HepG2 (cell line): ENCODE results near the gene TMEM86B. TPM values are rescaled to one million over a fixed set of nuclear protein-coding genes. Genes with fewer than 3 reads are reported as not detected.
A peak's percentile ranks its signal among the peaks of the same experiment; 100 is the strongest.

ENCODE experiments used
- BRCA1 ChIP-seq: sonication (generic); formaldehyde crosslinking; IDR thresholded peaks from 2 replicates; pipeline ENCODE4 v1.4.0; 2020; ENCODE audit warnings: missing genetic modification reagents
- HCFC1 ChIP-seq: fragments of 150-350 bp; IDR thresholded peaks from 2 replicates; pipeline ENCODE4 v1.6.1; 2014; ENCODE audit warnings: low read depth, low read length
- HIC2 ChIP-seq: sonication (generic); formaldehyde crosslinking; IDR thresholded peaks from 2 replicates; pipeline ENCODE4 v1.9.0; 2022; ENCODE audit warnings: low read depth, missing genetic modification reagents
- HOXA3 ChIP-seq: sonication (generic); formaldehyde crosslinking; IDR thresholded peaks from 2 replicates; pipeline ENCODE4 v1.5.0; 2020; ENCODE audit warnings: missing genetic modification reagents
- HOXA7 ChIP-seq: sonication (generic); formaldehyde crosslinking; IDR thresholded peaks from 2 replicates; pipeline ENCODE4 v1.8.1; 2022; ENCODE audit warnings: mild to moderate bottlenecking, missing genetic modification reagents, moderate library complexity
- MBD4 ChIP-seq: IDR thresholded peaks from 2 replicates; pipeline ENCODE4 v1.6.1; 2012; ENCODE audit warnings: low read length, inconsistent platforms, borderline replicate concordance
- MZF1 ChIP-seq: sonication (generic); formaldehyde crosslinking; IDR thresholded peaks from 2 replicates; pipeline ENCODE4 v1.8.1; 2023; ENCODE audit warnings: mild to moderate bottlenecking, missing genetic modification reagents, borderline replicate concordance
- NFRKB ChIP-seq: fragments of 450-650 bp; IDR thresholded peaks from 2 replicates; pipeline ENCODE4 v1.6.1; 2017
- PAWR ChIP-seq: sonication (generic); formaldehyde crosslinking; IDR thresholded peaks from 2 replicates; pipeline ENCODE4 v1.4.0; 2020; ENCODE audit warnings: missing genetic modification reagents, mild to moderate bottlenecking, borderline replicate concordance
- RELA ChIP-seq: sonication (generic); formaldehyde crosslinking; IDR thresholded peaks from 2 replicates; pipeline ENCODE4 v1.4.0; 2020; ENCODE audit warnings: missing genetic modification reagents
- SRSF4 ChIP-seq: fragments of 200-400 bp; formaldehyde crosslinking; IDR thresholded peaks from one replicate; pipeline ENCODE4 v1.6.1; 2018; ENCODE audit warnings: mild to moderate bottlenecking, low read depth, low read length, moderate library complexity; ENCODE audit not compliant: poor library complexity, severe bottlenecking
- TFDP2 ChIP-seq: sonication (generic); formaldehyde crosslinking; IDR thresholded peaks from 2 replicates; pipeline ENCODE4 v1.4.0; 2020; ENCODE audit warnings: missing genetic modification reagents
- ZNF124 ChIP-seq: sonication (generic); formaldehyde crosslinking; IDR thresholded peaks from 2 replicates; pipeline ENCODE4 v1.4.0; 2020; ENCODE audit warnings: missing genetic modification reagents
- ZNF17 ChIP-seq: sonication (generic); formaldehyde crosslinking; IDR thresholded peaks from 2 replicates; pipeline ENCODE4 v1.5.0; 2020; ENCODE audit warnings: mild to moderate bottlenecking, missing genetic modification reagents
- ZNF230 ChIP-seq: sonication (generic); formaldehyde crosslinking; IDR thresholded peaks from 2 replicates; pipeline ENCODE4 v1.4.0; 2020; ENCODE audit warnings: mild to moderate bottlenecking, missing genetic modification reagents
- ZNF281 ChIP-seq: sonication (generic); formaldehyde crosslinking; IDR thresholded peaks from 2 replicates; pipeline ENCODE4 v1.4.0; 2020; ENCODE audit warnings: missing genetic modification reagents, borderline replicate concordance
- ZNF337 ChIP-seq: sonication (generic); formaldehyde crosslinking; IDR thresholded peaks from 2 replicates; pipeline ENCODE4 v1.5.1; 2020; ENCODE audit warnings: missing genetic modification reagents, low read depth, mild to moderate bottlenecking, borderline replicate concordance
- ZNF773 ChIP-seq: sonication (generic); formaldehyde crosslinking; IDR thresholded peaks from 2 replicates; pipeline ENCODE4 v1.4.0; 2020; ENCODE audit warnings: missing genetic modification reagents, borderline replicate concordance
- ZNF782 ChIP-seq: sonication (generic); formaldehyde crosslinking; IDR thresholded peaks from 2 replicates; pipeline ENCODE4 v1.4.0; 2020; ENCODE audit warnings: missing genetic modification reagents, mild to moderate bottlenecking, borderline replicate concordance
- polyA plus RNA-seq, 8 experiments: library from polyadenylated mRNA; depleted of rRNA in 3 of 8; stranded (reverse) in 7 of 8; unstranded in 1 of 8; fragments of >200 nt; fragmentation: Illumina TruSeq in 4 of 8; extraction: Trizol in 4 of 8; gene quantifications; 2 replicates each; pipeline versions ENCODE4 v1.2.1 to v1.2.3, GENCODE V29; 2011 to 2016; ENCODE audit warnings: low read depth in 4 of 8, missing spikeins in 1 of 8, mixed read lengths in 1 of 8; ENCODE audit not compliant: insufficient read depth in 1 of 8
- total RNA-seq, 5 experiments: library from RNA; depleted of rRNA; stranded (reverse); fragments of >200 nt; fragmentation: Illumina TruSeq; extraction: Trizol; gene quantifications; 2 replicates each; pipeline ENCODE4 v1.2.3, GENCODE V29; 2016; ENCODE audit warnings: low read depth in 1 of 5
- TF ChIP-seq, protein P1 (sequence below): sonication (generic); formaldehyde crosslinking; IDR thresholded peaks from 2 replicates; pipeline ENCODE4 v1.8.0; 2022; ENCODE audit warnings: mild to moderate bottlenecking, missing genetic modification reagents, borderline replicate concordance
- TF ChIP-seq, protein P2 (sequence below): sonication (generic); formaldehyde crosslinking; IDR thresholded peaks from 2 replicates; pipeline ENCODE4 v1.4.0; 2020; ENCODE audit warnings: mild to moderate bottlenecking, missing genetic modification reagents

The TMEM86B gene
- total and polyA plus RNA-seq, 2 of the 13 experiments (the other 11 are each of a cell fraction or from before 2014, with no cell fraction given): 7.7 to 9.6 TPM

DNA sequence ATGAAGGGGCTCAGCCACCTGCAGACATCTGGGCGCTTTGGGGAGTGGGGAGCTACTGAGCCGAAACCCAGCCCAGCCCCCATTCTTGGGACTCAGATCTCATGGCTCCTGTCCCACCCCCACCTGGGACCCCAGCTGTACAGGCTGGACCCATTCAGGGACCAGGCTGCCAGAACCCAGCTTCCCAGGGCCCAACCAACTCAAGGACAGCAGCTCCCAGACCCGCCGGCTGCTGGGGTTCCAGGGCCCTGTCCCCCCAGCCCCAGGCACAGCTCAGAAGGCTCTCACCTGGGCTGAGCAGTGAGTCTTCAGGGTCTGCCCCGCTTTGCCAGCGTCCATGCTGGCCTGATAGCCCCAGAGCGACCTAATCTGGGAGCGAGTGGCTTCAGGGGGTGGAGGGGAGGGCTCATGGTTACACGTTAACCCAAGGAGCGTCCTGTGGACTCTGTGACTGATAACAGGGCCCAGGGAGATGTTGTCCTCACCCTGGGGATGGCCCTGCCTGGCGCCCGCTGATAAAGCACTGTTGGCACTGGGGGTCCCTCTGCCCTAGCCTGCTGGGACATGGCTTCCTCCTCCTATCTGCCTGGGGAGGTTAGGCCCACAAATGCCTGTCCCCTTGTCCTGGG is at the start of gene TMEM86B (continued):
- TF ChIP-seq ZNF281 (no peak), ZNF230 (peak; percentile 34; the same call in 1 of the 2 replicates), MZF1 (CRISPR knock-in tag) (no peak), HOXA3 (CRISPR knock-in tag) (peak; percentile 40; the same call in 1 of the 2 replicates), BRCA1 (no peak), ZNF773 (no peak), SRSF4 (no peak), HIC2 (CRISPR knock-in tag) (peak; percentile 90), PAWR (CRISPR knock-in tag) (no peak), NFRKB (no peak), ZNF782 (CRISPR knock-in tag) (peak; percentile 86; the same call in 1 of the 2 replicates), ZNF17 (no peak), RELA (0 out of 2 replicates have a peak, but pooled peaks have one; percentile 44), TFDP2 (CRISPR knock-in tag) (peak; percentile 17; the same call in 1 of the 2 replicates), ZNF124 (CRISPR knock-in tag) (0 out of 2 replicates have a peak, but pooled peaks have one; percentile 36), ZNF337 (CRISPR knock-in tag) (no peak), HCFC1 (no peak; the same call in 1 of the 2 replicates), HOXA7 (CRISPR knock-in tag) (no peak), MBD4 (no peak)
- TF ChIP-seq, protein P1, sequence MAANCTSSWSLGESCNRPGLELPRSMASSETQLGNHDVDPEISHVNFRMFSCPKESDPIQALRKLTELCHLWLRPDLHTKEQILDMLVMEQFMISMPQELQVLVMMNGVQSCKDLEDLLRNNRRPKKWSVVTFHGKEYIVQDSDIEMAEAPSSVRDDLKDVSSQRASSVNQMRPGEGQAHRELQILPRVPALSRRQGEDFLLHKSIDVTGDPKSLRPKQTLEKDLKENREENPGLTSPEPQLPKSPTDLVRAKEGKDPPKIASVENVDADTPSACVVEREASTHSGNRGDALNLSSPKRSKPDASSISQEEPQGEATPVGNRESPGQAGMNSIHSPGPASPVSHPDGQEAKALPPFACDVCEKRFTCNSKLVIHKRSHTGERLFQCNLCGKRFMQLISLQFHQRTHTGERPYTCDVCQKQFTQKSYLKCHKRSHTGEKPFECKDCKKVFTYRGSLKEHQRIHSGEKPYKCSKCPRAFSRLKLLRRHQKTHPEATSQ (CRISPR knock-in tag): no peak
- TF ChIP-seq, protein P2, sequence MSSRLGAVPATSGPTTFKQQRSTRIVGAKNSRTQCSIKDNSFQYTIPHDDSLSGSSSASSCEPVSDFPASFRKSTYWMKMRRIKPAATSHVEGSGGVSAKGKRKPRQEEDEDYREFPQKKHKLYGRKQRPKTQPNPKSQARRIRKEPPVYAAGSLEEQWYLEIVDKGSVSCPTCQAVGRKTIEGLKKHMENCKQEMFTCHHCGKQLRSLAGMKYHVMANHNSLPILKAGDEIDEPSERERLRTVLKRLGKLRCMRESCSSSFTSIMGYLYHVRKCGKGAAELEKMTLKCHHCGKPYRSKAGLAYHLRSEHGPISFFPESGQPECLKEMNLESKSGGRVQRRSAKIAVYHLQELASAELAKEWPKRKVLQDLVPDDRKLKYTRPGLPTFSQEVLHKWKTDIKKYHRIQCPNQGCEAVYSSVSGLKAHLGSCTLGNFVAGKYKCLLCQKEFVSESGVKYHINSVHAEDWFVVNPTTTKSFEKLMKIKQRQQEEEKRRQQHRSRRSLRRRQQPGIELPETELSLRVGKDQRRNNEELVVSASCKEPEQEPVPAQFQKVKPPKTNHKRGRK (CRISPR knock-in tag): no peak
